Suprapubic skin (tissue), 3 donors: ENCODE measurements around the gene KIF19.

Source experiments
- CTCF ChIP-seq, 2 donors: fragments of 200-600 bp in 1 of 2; fragments of 450-650 bp in 1 of 2; sonication (generic) in 1 of 2; IDR thresholded peaks; one replicate each; pipeline ENCODE4 v1.5.1; 2016 to 2019; ENCODE audit warnings: antibody characterized with exemption in 2 of 2, mild to moderate bottlenecking in 1 of 2, moderate library complexity in 1 of 2
- EP300 ChIP-seq: sonication (generic); formaldehyde crosslinking; IDR thresholded peaks from one replicate; pipeline ENCODE4 v1.6.1; 2017; ENCODE audit warnings: antibody characterized with exemption
- POLR2A ChIP-seq, 2 donors: fragments of 450-650 bp; IDR thresholded peaks; one replicate each; pipeline ENCODE4 v1.6.1; 2017; ENCODE audit warnings: antibody characterized with exemption in 2 of 2, mild to moderate bottlenecking in 2 of 2, moderate library complexity in 2 of 2

GRCh38 chr17:74277935-74278334 lies 48.1 kb upstream of the KIF19 start:
- no peak for TF ChIP-seq EP300
- no peak for TF ChIP-seq POLR2A (IDR thresholded peaks at IDR 0.05)
- no peak for TF ChIP-seq CTCF (IDR thresholded peaks at IDR 0.05)
